ENCODE data around the gene FOXJ1.

Gene FOXJ1

GRCh38 chr17:76091526-76092286, 49.3 kb downstream of the FOXJ1 start:
- DNase-seq (ENCODE audit: low spot score): no peak

GRCh38 chr17:76090517-76091129, 50.4 kb downstream of the FOXJ1 start:
- DNase-seq (ENCODE audit: low spot score): no peak

DNA sequence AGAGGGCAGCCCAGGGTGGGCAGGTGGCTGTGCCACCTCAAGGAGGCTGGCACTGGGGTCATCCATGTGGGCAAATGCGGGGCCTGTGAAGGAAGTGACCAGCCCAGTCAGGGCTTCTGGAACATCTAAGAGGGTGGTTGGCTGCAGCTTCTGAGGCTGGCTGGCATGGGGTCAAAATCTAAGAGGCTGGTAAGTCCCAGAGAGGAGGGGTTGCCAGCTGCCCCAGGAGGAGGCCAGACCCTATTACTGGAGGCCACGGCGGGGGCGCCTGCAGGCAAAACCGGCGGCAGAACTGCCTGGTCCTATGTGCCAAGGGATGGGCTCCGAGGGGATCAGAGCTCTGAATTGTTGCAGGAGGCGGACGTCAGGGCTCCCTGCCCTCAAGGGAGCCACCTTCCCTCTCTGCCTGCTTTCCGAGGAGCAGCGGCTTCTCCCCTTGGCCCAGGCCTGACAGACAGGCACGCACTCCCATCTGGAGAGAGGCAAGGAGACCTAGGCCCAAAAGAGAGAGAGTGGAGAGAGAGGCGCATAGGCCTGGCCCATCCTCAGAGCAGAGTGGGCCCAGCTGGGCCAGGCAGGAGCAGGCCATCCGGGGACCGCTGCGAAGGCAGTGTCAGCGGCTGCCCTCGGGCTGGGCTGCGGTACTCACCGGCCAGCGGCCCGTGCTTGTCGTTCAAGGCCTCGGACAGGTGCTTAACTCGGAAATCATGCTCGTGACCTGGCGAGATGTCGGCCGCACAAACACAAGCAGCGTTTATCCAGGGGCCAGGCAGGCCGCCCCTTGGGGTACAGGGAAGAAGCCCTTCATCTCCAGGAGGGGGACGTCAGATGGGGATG, 51.1 kb downstream of the FOXJ1 start:
- no peak for DNase-seq (ENCODE audit: low spot score)

DNA sequence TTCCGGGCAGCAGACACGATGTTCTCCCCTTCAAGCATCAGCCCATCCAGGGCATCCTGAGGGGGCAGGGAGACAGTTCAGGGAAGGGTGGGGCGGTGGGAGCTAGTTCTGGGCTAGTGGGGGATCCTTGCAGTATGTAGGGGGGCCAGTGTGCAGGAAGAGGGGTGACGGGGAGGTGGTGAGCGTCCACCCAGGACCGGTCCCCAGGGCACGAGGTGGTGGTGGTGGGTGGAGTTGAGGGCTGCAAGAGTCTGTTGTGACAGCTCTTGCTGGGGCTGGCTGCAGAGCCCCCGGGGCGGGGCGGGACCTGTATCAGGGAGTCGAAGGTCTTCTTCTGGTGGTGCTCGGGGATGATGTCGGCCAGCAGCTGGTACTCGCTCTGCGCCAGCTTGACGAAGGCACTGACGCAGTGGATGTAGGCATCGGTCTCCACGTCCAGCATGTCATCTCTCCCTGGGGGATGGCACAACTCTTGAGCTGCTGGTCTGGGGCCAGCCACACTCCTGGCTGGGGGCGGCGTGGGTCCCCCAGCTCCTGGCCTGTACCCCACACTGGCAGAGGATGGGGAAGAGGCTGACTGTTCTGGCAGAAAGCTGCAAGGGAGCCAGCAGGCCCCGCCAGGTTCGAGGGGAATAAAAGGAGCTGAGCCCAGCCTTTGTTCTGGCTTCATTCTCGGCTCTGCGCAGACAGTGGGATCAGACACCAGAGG, 52.0 kb downstream of the FOXJ1 start:
- no peak for DNase-seq (ENCODE audit: low spot score)

- DNase-seq (ENCODE audit: low spot score): no peak
Measured at GRCh38 chr17:76088041-76088867, 52.8 kb downstream of the FOXJ1 start.

DNA sequence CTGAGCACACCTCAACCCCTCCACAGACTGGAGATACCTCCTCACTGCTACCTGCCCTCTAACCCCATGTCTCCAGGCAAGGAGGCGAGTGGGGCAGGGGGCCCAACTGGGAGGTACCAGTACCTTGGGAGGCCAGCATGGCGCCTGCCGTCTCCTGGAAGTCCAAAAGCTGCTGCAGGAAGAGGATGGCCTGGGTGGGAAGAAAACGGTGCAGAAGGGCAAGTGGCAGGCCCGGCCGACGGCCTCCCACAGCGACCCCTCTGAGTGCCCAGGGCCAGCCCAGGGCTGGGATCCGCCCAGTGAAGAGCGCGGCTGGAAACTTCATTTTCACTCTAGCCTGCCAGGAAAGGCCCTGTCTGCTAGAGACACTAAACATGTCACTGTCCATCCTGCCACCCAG, 53.5 kb downstream of the FOXJ1 start:
- DNase-seq (ENCODE audit: low spot score): no peak

GRCh38 chr17:76086384-76086783, 54.7 kb downstream of the FOXJ1 start:
- DNase-seq (ENCODE audit: low spot score): no peak
